HCT116 (cell line): ENCODE data around the gene CLIC4. TPM values are rescaled to one million over a fixed set of nuclear protein-coding genes. Genes with fewer than 3 reads are reported as not detected.

Source experiments
- ATAC-seq: fragments of 200-7000 bp; cut with Tn5 transposase; 2 replicates; pipeline ENCODE4 v1.9.1; 2020; ENCODE audit warnings: mild to moderate bottlenecking, moderate library complexity
- BruUV-seq: library from RNA; stranded (reverse); fragments of 400-500 nt; replicated peaks from 2 replicates; lab custom pipeline; 2021; lab: Mats Ljungman, UMichigan
- CTCF ChIA-PET: fragments of 300-600 bp; sonication (Branson Sonifier 250); formaldehyde crosslinking; loops from one replicate; lab custom pipeline; 2021; ENCODE audit warnings: antibody characterized with exemption; lab: Charles Lee
- POLR2A ChIA-PET: fragments of 300-600, 350-600 bp; sonication (Branson Sonifier 250); formaldehyde crosslinking; loops from one replicate; lab custom pipeline; 2021; ENCODE audit warnings: antibody characterized with exemption; lab: Charles Lee
- RAD21 ChIA-PET, 2 experiments: fragments of 300-600 bp; sonication (Branson Sonifier 250); formaldehyde crosslinking; loops; one replicate each; lab custom pipeline; 2023; ENCODE audit warnings: low total read pairs in 2 of 2; ENCODE audit not compliant: uncharacterized antibody in 2 of 2, unreplicated experiment in 2 of 2, low non-redundant PET in 1 of 2; lab: Charles Lee
- DNase-seq: peaks from one replicate; pipeline ENCODE4 v3.0.0-alpha.2; 2010; ENCODE audit warnings: low read depth, low spot score
- H2AFZ ChIP-seq: fragments of 200-600 bp; shearing (Covaris generic), sonication (generic); 2 replicates; pipeline ENCODE4 v1.6.1; 2017; ENCODE audit warnings: low read depth, mixed run types, mixed read lengths, antibody characterized with exemption, low read length; ENCODE audit not compliant: poor library complexity, severe bottlenecking
- H3K27ac ChIP-seq: 2 replicates; pipeline ENCODE4 v1.5.1; 2012; ENCODE audit warnings: low read depth, low read length
- H3K27me3 ChIP-seq: fragments of 200-600 bp; sonication (generic); 2 replicates; pipeline ENCODE4 v1.6.1; 2016; ENCODE audit warnings: mixed run types, low read length, mixed read lengths; ENCODE audit not compliant: insufficient read depth
- H3K36me3 ChIP-seq, 2 experiments: fragments of 200-500 bp in 1 of 2; fragments of 200-600 bp in 1 of 2; sonication (Bioruptor generic) in 1 of 2; sonication (generic) in 1 of 2; 2 replicates each; pipeline versions ENCODE4 v1.5.1 to v1.6.1; 2014 to 2016; ENCODE audit warnings: low read length in 2 of 2, inconsistent platforms in 1 of 2, mixed read lengths in 1 of 2, mixed run types in 1 of 2; ENCODE audit not compliant: insufficient read depth in 2 of 2, control insufficient read depth in 1 of 2
- H3K4me1 ChIP-seq, 2 experiments: fragments of 200-600 bp in 1 of 2; sonication (generic) in 1 of 2; 2 replicates each; pipeline versions ENCODE4 v1.5.1 to v1.6.1; 2012 to 2017; ENCODE audit warnings: low read length in 2 of 2, inconsistent platforms in 1 of 2, mild to moderate bottlenecking in 1 of 2, mixed read lengths in 1 of 2, mixed run types in 1 of 2, moderate library complexity in 1 of 2; ENCODE audit not compliant: insufficient read depth in 2 of 2, control insufficient read depth in 1 of 2
- H3K4me2 ChIP-seq: fragments of 200-600 bp; sonication (generic); 2 replicates; pipeline ENCODE4 v1.6.1; 2017; ENCODE audit warnings: mixed run types, low read length, mixed read lengths
- H3K4me3 ChIP-seq, 2 experiments: fragments of 200-600 bp in 1 of 2; sonication (generic) in 1 of 2; replicated peaks in 1 of 2; 2 replicates each; pipeline ENCODE4 v1.5.1; 2011 to 2016; ENCODE audit warnings: low read length in 2 of 2, control low read depth in 1 of 2, low read depth in 1 of 2, mild to moderate bottlenecking in 1 of 2, mixed read lengths in 1 of 2, mixed run types in 1 of 2
- H3K79me2 ChIP-seq: fragments of 200-600 bp; sonication (generic); 2 replicates; pipeline ENCODE4 v1.6.1; 2017; ENCODE audit warnings: mild to moderate bottlenecking, mixed run types, low read length, moderate library complexity, mixed read lengths; ENCODE audit not compliant: insufficient read depth
- H3K9ac ChIP-seq: fragments of 200-600 bp; sonication (generic); 2 replicates; pipeline ENCODE4 v1.6.1; 2016; ENCODE audit warnings: low read length, mixed read lengths
- H3K9me2 ChIP-seq: fragments of 200-600 bp; sonication (generic), shearing (Covaris generic); 2 replicates; pipeline ENCODE4 v1.6.1; 2017; ENCODE audit warnings: mixed run types, mild to moderate bottlenecking, moderate library complexity; ENCODE audit not compliant: insufficient read depth
- H3K9me3 ChIP-seq, 2 experiments: fragments of 200-500 bp in 1 of 2; fragments of 200-600 bp in 1 of 2; sonication (Bioruptor generic) in 1 of 2; sonication (generic) in 1 of 2; 2 replicates each; pipeline ENCODE4 v1.6.1; 2014 to 2017; ENCODE audit warnings: low read length in 2 of 2, mixed read lengths in 2 of 2, inconsistent platforms in 1 of 2, low read depth in 1 of 2, mild to moderate bottlenecking in 1 of 2, mixed run types in 1 of 2, moderate library complexity in 1 of 2; ENCODE audit not compliant: control insufficient read depth in 1 of 2, insufficient read depth in 1 of 2
- H4K20me1 ChIP-seq: fragments of 200-600 bp; sonication (generic), shearing (Covaris generic); 2 replicates; pipeline ENCODE4 v1.6.1; 2017; ENCODE audit warnings: mixed run types, mild to moderate bottlenecking, moderate library complexity; ENCODE audit not compliant: insufficient read depth
- EGR1 ChIP-seq: IDR thresholded peaks from 2 replicates; pipeline ENCODE4 v1.6.1; 2012; ENCODE audit warnings: low read depth
- ELF1 ChIP-seq: IDR thresholded peaks from 2 replicates; pipeline ENCODE4 v1.6.1; 2012; ENCODE audit warnings: low read depth, borderline replicate concordance
- EZH2 ChIP-seq: fragments of 200-600 bp; sonication (generic); IDR thresholded peaks from 2 replicates; pipeline ENCODE4 v1.6.1; 2017; ENCODE audit warnings: antibody characterized with exemption, mixed run types
- EZH2phosphoT487 ChIP-seq: fragments of 200-600 bp; IDR thresholded peaks from 2 replicates; pipeline ENCODE4 v1.6.1; 2018; ENCODE audit warnings: antibody characterized with exemption, borderline replicate concordance
- FOSL1 ChIP-seq: IDR thresholded peaks from 2 replicates; pipeline ENCODE4 v1.6.1; 2012; ENCODE audit warnings: low read depth
- JUND ChIP-seq: IDR thresholded peaks from 2 replicates; pipeline ENCODE4 v1.6.1; 2012
- POLR2A ChIP-seq: IDR thresholded peaks from 2 replicates; pipeline ENCODE4 v1.7.0; 2011; ENCODE audit warnings: borderline replicate concordance; ENCODE audit not compliant: insufficient read depth, insufficient read length; ENCODE audit errors: extremely low read depth
- POLR2AphosphoS5 ChIP-seq: IDR thresholded peaks from 2 replicates; pipeline ENCODE4 v1.6.1; 2011; ENCODE audit warnings: mild to moderate bottlenecking, low read depth, low read length, moderate library complexity
- SIN3A ChIP-seq: IDR thresholded peaks from 2 replicates; pipeline ENCODE4 v1.6.1; 2012; ENCODE audit warnings: low read depth
- SP1 ChIP-seq: IDR thresholded peaks from 2 replicates; pipeline ENCODE4 v1.6.1; 2012; ENCODE audit warnings: low read depth
- TCF7L2 ChIP-seq: IDR thresholded peaks from 2 replicates; pipeline ENCODE4 v1.7.0; 2011; ENCODE audit warnings: borderline replicate concordance, inconsistent platforms; ENCODE audit not compliant: insufficient read depth, insufficient read length; ENCODE audit errors: extremely low read depth
- YY1 ChIP-seq: IDR thresholded peaks from 2 replicates; pipeline ENCODE4 v1.6.1; 2011; ENCODE audit warnings: low read length, low read depth, moderate library complexity, mild to moderate bottlenecking; ENCODE audit not compliant: insufficient replicate concordance; ENCODE audit errors: extremely low read depth
- ZFX ChIP-seq: fragments of 450-650 bp; IDR thresholded peaks from 2 replicates; pipeline ENCODE4 v1.6.1; 2017
- intact Hi-C: fragments of 100-400 bp; cut with micrococcal nuclease; formaldehyde crosslinking; loops from 2 replicates; pipeline ENCODE4 v1.10.0; 2022
- total RNA-seq: library from RNA; stranded (reverse); gene quantifications from one replicate; pipeline ENCODE4 v1.2.1, GENCODE V29; 2021; ENCODE audit not compliant: unreplicated experiment
- TF ChIP-seq, protein P1 (sequence below), 3 experiments: fragments of 200-600 bp in 1 of 3; sonication (generic) in 1 of 3; IDR thresholded peaks in 2 of 3; conservative IDR thresholded peaks in 1 of 3; 2 replicates each; pipeline ENCODE4 v1.5.1; 2012 to 2017; ENCODE audit warnings: low read depth in 2 of 3, low read length in 2 of 3, antibody characterized with exemption in 1 of 3, borderline replicate concordance in 1 of 3, control low read depth in 1 of 3, mild to moderate bottlenecking in 1 of 3, mixed read lengths in 1 of 3, mixed run types in 1 of 3, moderate library complexity in 1 of 3; ENCODE audit not compliant: insufficient read depth in 1 of 3
- TF ChIP-seq, protein P2 (sequence below): IDR thresholded peaks from 2 replicates; pipeline ENCODE4 v1.6.1; 2012
- TF ChIP-seq, protein P3 (sequence below): IDR thresholded peaks from 2 replicates; pipeline ENCODE4 v1.6.1; 2012; ENCODE audit warnings: low read depth
- TF ChIP-seq, protein P4 (sequence below): IDR thresholded peaks from 2 replicates; pipeline ENCODE4 v1.6.1; 2011; ENCODE audit warnings: mild to moderate bottlenecking, low read length, moderate library complexity; ENCODE audit not compliant: insufficient replicate concordance; ENCODE audit errors: extremely low read depth

The CLIC4 gene
- total RNA-seq, 1 experiment from 2014 or later = 77.2 TPM

DNA sequence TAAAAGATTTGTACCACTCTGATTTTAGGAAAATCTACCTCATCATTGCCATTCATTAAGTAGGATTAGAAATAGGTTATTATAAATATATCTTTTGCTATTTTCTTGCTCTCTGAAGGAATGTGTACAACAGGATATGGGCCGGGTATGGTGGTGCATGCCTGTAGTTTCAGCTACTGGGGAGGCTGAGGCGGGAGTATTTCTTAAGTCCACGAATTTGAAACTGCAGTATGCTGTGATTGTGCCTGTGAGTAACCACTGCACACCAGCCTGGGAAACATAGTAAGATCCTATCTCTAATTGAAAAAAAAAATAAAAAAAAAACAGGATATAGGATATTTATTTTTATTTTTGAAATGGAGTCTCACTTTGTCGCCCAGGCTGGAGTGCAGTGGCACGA is 50.0 kb downstream of the CLIC4 start:
- Histone ChIP-seq H3K9me2 (no peaks in the 10 kb centered on the region), H3K4me1 (no peaks in the 10 kb centered on the region), H2AFZ (no peak overlapping the region), H3K9me3 (no peaks in the 10 kb centered on the region), H3K9ac (no peak overlapping the region), H3K36me3 (no peaks in the 10 kb centered on the region), H3K4me2 (no peak overlapping the region), H3K79me2 (0 out of 2 replicates have a peak, but pooled peaks cover 7% of the 10 kb centered on the region), H3K4me3 (no peak overlapping the region), H3K27ac (no peak overlapping the region), H4K20me1 (no peaks in the 10 kb centered on the region), H3K27me3 (no peaks in the 10 kb centered on the region)
- ChIA-PET RAD21 (no interaction called here), CTCF (no interaction called here), POLR2A (no interaction called here)
- TF ChIP-seq POLR2AphosphoS5 (no peak), EZH2 (no peak), ELF1 (no peak), JUND (no peak), SP1 (no peak), ZFX (no peak), SIN3A (no peak), POLR2A (no peak), TCF7L2 (no peak), FOSL1 (no peak), EGR1 (no peak), YY1 (no peak), EZH2phosphoT487 (no peak)
- TF ChIP-seq, protein P1, sequence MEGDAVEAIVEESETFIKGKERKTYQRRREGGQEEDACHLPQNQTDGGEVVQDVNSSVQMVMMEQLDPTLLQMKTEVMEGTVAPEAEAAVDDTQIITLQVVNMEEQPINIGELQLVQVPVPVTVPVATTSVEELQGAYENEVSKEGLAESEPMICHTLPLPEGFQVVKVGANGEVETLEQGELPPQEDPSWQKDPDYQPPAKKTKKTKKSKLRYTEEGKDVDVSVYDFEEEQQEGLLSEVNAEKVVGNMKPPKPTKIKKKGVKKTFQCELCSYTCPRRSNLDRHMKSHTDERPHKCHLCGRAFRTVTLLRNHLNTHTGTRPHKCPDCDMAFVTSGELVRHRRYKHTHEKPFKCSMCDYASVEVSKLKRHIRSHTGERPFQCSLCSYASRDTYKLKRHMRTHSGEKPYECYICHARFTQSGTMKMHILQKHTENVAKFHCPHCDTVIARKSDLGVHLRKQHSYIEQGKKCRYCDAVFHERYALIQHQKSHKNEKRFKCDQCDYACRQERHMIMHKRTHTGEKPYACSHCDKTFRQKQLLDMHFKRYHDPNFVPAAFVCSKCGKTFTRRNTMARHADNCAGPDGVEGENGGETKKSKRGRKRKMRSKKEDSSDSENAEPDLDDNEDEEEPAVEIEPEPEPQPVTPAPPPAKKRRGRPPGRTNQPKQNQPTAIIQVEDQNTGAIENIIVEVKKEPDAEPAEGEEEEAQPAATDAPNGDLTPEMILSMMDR (IDR thresholded peaks at IDR 0.05 in 2 of 3, conservative IDR thresholded peaks at IDR 0.05 in 1 of 3; ENCODE audit: borderline replicate concordance in 1 of 3, insufficient read depth in 1 of 3, low read depth in 2 of 3, low read length in 2 of 3) = no peak
- TF ChIP-seq, protein P2, sequence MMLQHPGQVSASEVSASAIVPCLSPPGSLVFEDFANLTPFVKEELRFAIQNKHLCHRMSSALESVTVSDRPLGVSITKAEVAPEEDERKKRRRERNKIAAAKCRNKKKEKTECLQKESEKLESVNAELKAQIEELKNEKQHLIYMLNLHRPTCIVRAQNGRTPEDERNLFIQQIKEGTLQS = no peak
- TF ChIP-seq, protein P3, sequence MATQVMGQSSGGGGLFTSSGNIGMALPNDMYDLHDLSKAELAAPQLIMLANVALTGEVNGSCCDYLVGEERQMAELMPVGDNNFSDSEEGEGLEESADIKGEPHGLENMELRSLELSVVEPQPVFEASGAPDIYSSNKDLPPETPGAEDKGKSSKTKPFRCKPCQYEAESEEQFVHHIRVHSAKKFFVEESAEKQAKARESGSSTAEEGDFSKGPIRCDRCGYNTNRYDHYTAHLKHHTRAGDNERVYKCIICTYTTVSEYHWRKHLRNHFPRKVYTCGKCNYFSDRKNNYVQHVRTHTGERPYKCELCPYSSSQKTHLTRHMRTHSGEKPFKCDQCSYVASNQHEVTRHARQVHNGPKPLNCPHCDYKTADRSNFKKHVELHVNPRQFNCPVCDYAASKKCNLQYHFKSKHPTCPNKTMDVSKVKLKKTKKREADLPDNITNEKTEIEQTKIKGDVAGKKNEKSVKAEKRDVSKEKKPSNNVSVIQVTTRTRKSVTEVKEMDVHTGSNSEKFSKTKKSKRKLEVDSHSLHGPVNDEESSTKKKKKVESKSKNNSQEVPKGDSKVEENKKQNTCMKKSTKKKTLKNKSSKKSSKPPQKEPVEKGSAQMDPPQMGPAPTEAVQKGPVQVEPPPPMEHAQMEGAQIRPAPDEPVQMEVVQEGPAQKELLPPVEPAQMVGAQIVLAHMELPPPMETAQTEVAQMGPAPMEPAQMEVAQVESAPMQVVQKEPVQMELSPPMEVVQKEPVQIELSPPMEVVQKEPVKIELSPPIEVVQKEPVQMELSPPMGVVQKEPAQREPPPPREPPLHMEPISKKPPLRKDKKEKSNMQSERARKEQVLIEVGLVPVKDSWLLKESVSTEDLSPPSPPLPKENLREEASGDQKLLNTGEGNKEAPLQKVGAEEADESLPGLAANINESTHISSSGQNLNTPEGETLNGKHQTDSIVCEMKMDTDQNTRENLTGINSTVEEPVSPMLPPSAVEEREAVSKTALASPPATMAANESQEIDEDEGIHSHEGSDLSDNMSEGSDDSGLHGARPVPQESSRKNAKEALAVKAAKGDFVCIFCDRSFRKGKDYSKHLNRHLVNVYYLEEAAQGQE = no peak
- TF ChIP-seq, protein P4, sequence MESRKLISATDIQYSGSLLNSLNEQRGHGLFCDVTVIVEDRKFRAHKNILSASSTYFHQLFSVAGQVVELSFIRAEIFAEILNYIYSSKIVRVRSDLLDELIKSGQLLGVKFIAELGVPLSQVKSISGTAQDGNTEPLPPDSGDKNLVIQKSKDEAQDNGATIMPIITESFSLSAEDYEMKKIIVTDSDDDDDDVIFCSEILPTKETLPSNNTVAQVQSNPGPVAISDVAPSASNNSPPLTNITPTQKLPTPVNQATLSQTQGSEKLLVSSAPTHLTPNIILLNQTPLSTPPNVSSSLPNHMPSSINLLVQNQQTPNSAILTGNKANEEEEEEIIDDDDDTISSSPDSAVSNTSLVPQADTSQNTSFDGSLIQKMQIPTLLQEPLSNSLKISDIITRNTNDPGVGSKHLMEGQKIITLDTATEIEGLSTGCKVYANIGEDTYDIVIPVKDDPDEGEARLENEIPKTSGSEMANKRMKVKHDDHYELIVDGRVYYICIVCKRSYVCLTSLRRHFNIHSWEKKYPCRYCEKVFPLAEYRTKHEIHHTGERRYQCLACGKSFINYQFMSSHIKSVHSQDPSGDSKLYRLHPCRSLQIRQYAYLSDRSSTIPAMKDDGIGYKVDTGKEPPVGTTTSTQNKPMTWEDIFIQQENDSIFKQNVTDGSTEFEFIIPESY = no peak
- ATAC-seq (no peak), DNase-seq (no peak)
- intact Hi-C loops = no loop called here
- no TSS peak for BruUV-seq
